ENCODE results near the gene RAMP3.

GRCh38 chr7:45223728-45224630, 66.4 kb downstream of the RAMP3 start:
- TF ChIP-seq YY1 (IDR thresholded peaks at IDR 0.05; ENCODE audit: low read depth), result no peak
- no peak for TF ChIP-seq CEBPB (IDR thresholded peaks at IDR 0.05)
- no peak for TF ChIP-seq CREB1 (IDR thresholded peaks at IDR 0.05; ENCODE audit: low read depth)
- TF ChIP-seq EP300 (IDR thresholded peaks at IDR 0.05; ENCODE audit: borderline replicate concordance), result no peak
- TF ChIP-seq, protein P1, sequence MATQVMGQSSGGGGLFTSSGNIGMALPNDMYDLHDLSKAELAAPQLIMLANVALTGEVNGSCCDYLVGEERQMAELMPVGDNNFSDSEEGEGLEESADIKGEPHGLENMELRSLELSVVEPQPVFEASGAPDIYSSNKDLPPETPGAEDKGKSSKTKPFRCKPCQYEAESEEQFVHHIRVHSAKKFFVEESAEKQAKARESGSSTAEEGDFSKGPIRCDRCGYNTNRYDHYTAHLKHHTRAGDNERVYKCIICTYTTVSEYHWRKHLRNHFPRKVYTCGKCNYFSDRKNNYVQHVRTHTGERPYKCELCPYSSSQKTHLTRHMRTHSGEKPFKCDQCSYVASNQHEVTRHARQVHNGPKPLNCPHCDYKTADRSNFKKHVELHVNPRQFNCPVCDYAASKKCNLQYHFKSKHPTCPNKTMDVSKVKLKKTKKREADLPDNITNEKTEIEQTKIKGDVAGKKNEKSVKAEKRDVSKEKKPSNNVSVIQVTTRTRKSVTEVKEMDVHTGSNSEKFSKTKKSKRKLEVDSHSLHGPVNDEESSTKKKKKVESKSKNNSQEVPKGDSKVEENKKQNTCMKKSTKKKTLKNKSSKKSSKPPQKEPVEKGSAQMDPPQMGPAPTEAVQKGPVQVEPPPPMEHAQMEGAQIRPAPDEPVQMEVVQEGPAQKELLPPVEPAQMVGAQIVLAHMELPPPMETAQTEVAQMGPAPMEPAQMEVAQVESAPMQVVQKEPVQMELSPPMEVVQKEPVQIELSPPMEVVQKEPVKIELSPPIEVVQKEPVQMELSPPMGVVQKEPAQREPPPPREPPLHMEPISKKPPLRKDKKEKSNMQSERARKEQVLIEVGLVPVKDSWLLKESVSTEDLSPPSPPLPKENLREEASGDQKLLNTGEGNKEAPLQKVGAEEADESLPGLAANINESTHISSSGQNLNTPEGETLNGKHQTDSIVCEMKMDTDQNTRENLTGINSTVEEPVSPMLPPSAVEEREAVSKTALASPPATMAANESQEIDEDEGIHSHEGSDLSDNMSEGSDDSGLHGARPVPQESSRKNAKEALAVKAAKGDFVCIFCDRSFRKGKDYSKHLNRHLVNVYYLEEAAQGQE (IDR thresholded peaks at IDR 0.05; ENCODE audit: low read depth), result no peak
- TF ChIP-seq TAF1 (IDR thresholded peaks at IDR 0.05; ENCODE audit: low read depth), result no peak
- no peak for TF ChIP-seq NFIC (IDR thresholded peaks at IDR 0.05)
